Endodermal cell (in vitro differentiated cells): ENCODE measurements around the gene OR10H5. TPM values are rescaled to one million over a fixed set of nuclear protein-coding genes. Genes with fewer than 3 reads are reported as not detected.

Experiments used
- DNase-seq: peaks from one replicate; pipeline ENCODE4 v3.0.0-alpha.2; 2017
- H3K27ac ChIP-seq: 2 replicates; pipeline ENCODE4 v1.5.1; 2013; ENCODE audit warnings: mild to moderate bottlenecking, low read depth, low read length, moderate library complexity
- H3K27me3 ChIP-seq: 2 replicates; pipeline ENCODE4 v1.6.1; 2013; ENCODE audit warnings: mild to moderate bottlenecking, low read length, moderate library complexity; ENCODE audit not compliant: insufficient read depth, control insufficient read depth, poor library complexity, severe bottlenecking
- H3K36me3 ChIP-seq: 2 replicates; pipeline ENCODE4 v1.7.0; 2013; ENCODE audit warnings: mild to moderate bottlenecking, low read length, moderate library complexity; ENCODE audit not compliant: control insufficient read depth, insufficient read depth
- H3K4me1 ChIP-seq: one replicate; pipeline ENCODE4 v1.7.0; 2013; ENCODE audit warnings: low read length; ENCODE audit not compliant: control insufficient read depth, insufficient read depth
- H3K4me3 ChIP-seq: 2 replicates; pipeline ENCODE4 v1.5.1; 2013; ENCODE audit warnings: mild to moderate bottlenecking, low read length, moderate library complexity
- H3K9ac ChIP-seq: 2 replicates; pipeline ENCODE4 v1.6.1; 2013; ENCODE audit warnings: mild to moderate bottlenecking, low read length, moderate library complexity; ENCODE audit not compliant: poor library complexity, severe bottlenecking; ENCODE audit errors: extremely low read depth
- H3K9me3 ChIP-seq: 2 replicates; pipeline ENCODE4 v1.6.1; 2013; ENCODE audit warnings: mild to moderate bottlenecking, low read length, moderate library complexity; ENCODE audit not compliant: control insufficient read depth
- H3K27ac Mint-ChIP-seq: 2 replicates; pipeline ENCODE4 v1.8.0; 2020; ENCODE audit warnings: mixed read lengths
- H3K27me3 Mint-ChIP-seq: 2 replicates; pipeline ENCODE4 v1.8.0; 2021; ENCODE audit warnings: mild to moderate bottlenecking, mixed read lengths; ENCODE audit not compliant: insufficient read depth
- H3K36me3 Mint-ChIP-seq: 2 replicates; pipeline ENCODE4 v1.8.0; 2020; ENCODE audit warnings: low read depth, mixed read lengths
- H3K4me1 Mint-ChIP-seq: 2 replicates; pipeline ENCODE4 v1.8.0; 2020; ENCODE audit warnings: mixed read lengths
- H3K4me3 Mint-ChIP-seq: 2 replicates; pipeline ENCODE4 v1.8.0; 2020; ENCODE audit warnings: mild to moderate bottlenecking, moderate library complexity, mixed read lengths
- H3K9me3 Mint-ChIP-seq: 2 replicates; pipeline ENCODE4 v1.8.0; 2020; ENCODE audit warnings: mild to moderate bottlenecking, mixed read lengths
- WGBS, 2 experiments: methylation state at CpG; one replicate each; pipeline versions ENCODE4 v1.1.5 to v1.1.7; 2013; ENCODE audit warnings: missing lambda C conversion rate in 2 of 2, mixed read lengths in 1 of 2; ENCODE audit not compliant: insufficient coverage in 1 of 2, insufficient read length in 1 of 2; 5-methylcytosine and 5-hydroxymethylcytosine counted together
- long read RNA-seq, 4 experiments: library from polyadenylated mRNA in 2 of 4; library from RNA in 1 of 4; library from capped mRNA in 1 of 4; stranded (forward) in 3 of 4; unstranded in 1 of 4; transcript quantifications; one replicate each; pipeline ENCODE4 v2.0.0, GENCODE V29; 2020 to 2021; ENCODE audit warnings: inconsistent platforms in 1 of 4
- polyA plus RNA-seq, 2 experiments: library from polyadenylated mRNA; stranded (reverse); fragments of 50-300 nt; gene quantifications; one replicate each; pipeline ENCODE4 v1.2.3, GENCODE V29; 2013
- total RNA-seq, 2 donors: library from RNA; stranded (reverse); fragmentation: NEBNext Ultra II Directional in 1 of 2; extraction: Animal tissue kit (Norgen Biotek cat#: 25700) in 1 of 2; gene quantifications; 2 replicates in 1 of 2; 3 replicates in 1 of 2; pipeline ENCODE4 v1.2.1, GENCODE V29; 2021
- TF ChIP-seq, protein P1 (sequence below): fragments of 200-600 bp; sonication (generic); conservative IDR thresholded peaks from 2 replicates; pipeline ENCODE4 v1.5.0; 2021; ENCODE audit warnings: antibody characterized with exemption, mild to moderate bottlenecking

The OR10H5 gene, protein sequence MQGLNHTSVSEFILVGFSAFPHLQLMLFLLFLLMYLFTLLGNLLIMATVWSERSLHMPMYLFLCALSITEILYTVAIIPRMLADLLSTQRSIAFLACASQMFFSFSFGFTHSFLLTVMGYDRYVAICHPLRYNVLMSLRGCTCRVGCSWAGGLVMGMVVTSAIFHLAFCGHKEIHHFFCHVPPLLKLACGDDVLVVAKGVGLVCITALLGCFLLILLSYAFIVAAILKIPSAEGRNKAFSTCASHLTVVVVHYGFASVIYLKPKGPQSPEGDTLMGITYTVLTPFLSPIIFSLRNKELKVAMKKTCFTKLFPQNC
- total RNA-seq = not detected
- polyA plus RNA-seq (2013, experiment 1 of 2) = not detected
- not detected for polyA plus RNA-seq (2013, experiment 2 of 2)
- long read RNA-seq, experiment 1 = 0 reads
- long read RNA-seq, experiment 2 = 0 reads
- long read RNA-seq, experiment 3 = 0 reads
- long read RNA-seq, experiment 4 = 0 reads

DNA sequence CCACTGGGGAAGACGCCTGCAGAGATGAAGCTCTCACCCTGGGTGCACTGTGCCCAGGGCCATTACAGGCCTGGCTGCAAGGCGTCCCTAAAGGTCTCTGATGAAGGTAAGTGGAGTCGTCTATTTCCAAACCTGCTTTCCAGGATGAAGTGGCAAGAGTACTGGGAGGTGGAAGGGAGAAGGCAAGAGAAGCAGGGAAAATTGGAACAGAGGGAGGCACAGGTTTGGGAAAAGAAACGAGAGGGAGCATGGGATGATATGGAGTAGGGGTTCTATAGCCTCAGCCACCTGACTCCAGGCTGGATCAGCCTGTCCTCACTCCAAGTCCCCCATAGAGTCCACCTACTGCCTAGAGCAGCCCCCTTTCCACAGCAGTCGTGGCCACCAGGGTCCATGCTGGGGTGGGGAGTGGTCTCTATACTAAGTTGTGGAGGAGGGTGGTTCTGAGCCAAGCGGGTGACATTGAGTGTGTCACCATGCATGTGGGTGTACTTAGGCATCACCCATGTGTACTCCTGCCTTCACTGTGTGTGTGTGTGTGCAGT lies at the start of gene OR10H5:
Gene OR10H5, plus strand, starts transcription at position 51 of the 545 bp plus-strand sequence. CDS start 6,388 bp downstream, outside the sequence.
- no peaks in the 10 kb centered on the region for H3K27me3 ChIP-seq
- H3K9me3 Mint-ChIP-seq = peaks cover 90% of the 10 kb centered on the region
- no peak within 1 kb of the TSS for H3K27ac ChIP-seq
- H3K9ac ChIP-seq = no peak within 1 kb of the TSS
- WGBS, 2 experiments = 55 to 68% methylated on average over 5 to 6 of the region's 6 CpGs
- no peak for DNase-seq
- H3K27me3 Mint-ChIP-seq = no peaks in the 10 kb centered on the region
- TF ChIP-seq, protein P1, sequence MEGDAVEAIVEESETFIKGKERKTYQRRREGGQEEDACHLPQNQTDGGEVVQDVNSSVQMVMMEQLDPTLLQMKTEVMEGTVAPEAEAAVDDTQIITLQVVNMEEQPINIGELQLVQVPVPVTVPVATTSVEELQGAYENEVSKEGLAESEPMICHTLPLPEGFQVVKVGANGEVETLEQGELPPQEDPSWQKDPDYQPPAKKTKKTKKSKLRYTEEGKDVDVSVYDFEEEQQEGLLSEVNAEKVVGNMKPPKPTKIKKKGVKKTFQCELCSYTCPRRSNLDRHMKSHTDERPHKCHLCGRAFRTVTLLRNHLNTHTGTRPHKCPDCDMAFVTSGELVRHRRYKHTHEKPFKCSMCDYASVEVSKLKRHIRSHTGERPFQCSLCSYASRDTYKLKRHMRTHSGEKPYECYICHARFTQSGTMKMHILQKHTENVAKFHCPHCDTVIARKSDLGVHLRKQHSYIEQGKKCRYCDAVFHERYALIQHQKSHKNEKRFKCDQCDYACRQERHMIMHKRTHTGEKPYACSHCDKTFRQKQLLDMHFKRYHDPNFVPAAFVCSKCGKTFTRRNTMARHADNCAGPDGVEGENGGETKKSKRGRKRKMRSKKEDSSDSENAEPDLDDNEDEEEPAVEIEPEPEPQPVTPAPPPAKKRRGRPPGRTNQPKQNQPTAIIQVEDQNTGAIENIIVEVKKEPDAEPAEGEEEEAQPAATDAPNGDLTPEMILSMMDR = no peak
- no peaks in the 10 kb centered on the region for H3K36me3 ChIP-seq
- no peak within 1 kb of the TSS for H3K4me3 Mint-ChIP-seq
- no peak within 1 kb of the TSS for H3K4me3 ChIP-seq
- no peak within 1 kb of the TSS for H3K27ac Mint-ChIP-seq
- H3K4me1 ChIP-seq = no peaks in the 10 kb centered on the region
- peaks cover under 1% of the 10 kb centered on the region for H3K36me3 Mint-ChIP-seq
- H3K9me3 ChIP-seq = peaks cover 30% of the 10 kb centered on the region
- no peaks in the 10 kb centered on the region for H3K4me1 Mint-ChIP-seq

DNA sequence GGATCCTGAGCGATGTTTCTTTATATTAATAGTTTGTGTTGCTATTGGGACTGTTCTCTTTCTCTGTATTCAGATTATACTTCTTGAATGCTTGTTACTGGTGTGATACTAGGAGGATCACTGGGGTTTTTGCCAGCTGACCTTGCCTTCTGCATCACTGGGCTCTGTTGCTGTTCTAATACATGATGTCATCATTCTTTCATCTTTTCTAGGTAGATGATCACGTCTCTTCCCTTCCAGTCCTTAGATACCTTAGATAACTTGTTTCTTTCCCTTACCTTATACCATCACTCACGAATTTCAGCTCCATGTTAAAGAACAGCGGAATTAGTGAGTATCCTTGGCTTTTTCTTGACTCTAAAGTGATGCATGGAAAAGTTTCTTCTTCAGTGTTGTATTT lies 49.7 kb upstream of the OR10H5 start, which contains the start of gene OR10H3:
Gene OR10H3, plus strand, starts transcription at position 264 of the 400 bp plus-strand sequence. CDS start 3,408 bp downstream, outside the sequence.
- DNase-seq = no peak
- no peaks in the 10 kb centered on the region for H3K36me3 ChIP-seq
- WGBS, 2 experiments = 34 to 44% methylated on average over 2 to 3 of the region's 4 CpGs
- no peak within 1 kb of the TSS for H3K9ac ChIP-seq
- H3K27ac ChIP-seq = no peak within 1 kb of the TSS
- no peaks in the 10 kb centered on the region for H3K36me3 Mint-ChIP-seq
- H3K4me1 ChIP-seq = no peaks in the 10 kb centered on the region
- TF ChIP-seq, protein P1 = no peak
- H3K4me3 ChIP-seq = no peak within 1 kb of the TSS
- no peaks in the 10 kb centered on the region for H3K4me1 Mint-ChIP-seq
- no peaks in the 10 kb centered on the region for H3K27me3 Mint-ChIP-seq
- no peak within 1 kb of the TSS for H3K4me3 Mint-ChIP-seq
- peaks cover 82% of the 10 kb centered on the region for H3K9me3 Mint-ChIP-seq
- H3K9me3 ChIP-seq = peaks cover 74% of the 10 kb centered on the region
- H3K27ac Mint-ChIP-seq = no peak within 1 kb of the TSS
- no peaks in the 10 kb centered on the region for H3K27me3 ChIP-seq

DNA sequence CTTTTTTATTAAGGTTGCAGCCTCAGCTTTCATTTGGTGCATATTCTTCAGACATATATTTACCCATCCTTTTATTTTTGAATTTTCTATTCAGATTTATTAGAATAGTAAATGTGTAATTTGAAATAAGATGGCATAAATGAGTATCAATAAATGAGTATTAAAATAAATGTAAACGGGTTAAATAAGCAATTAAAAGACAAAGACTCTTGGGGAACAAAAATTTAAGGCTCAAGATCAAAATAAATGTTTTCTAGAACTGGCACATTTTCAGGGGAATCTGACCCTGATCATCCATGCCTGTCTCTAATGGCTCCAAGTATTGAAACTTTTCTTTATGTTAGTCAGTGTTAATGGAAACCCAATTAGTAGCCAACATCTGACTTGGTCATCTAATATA lies 46.7 kb upstream of the OR10H5 start:
- Histone ChIP-seq H3K4me1 (no peaks in the 10 kb centered on the region), H3K27me3 (no peaks in the 10 kb centered on the region), H3K9ac (no peak overlapping the region), H3K4me3 (no peak overlapping the region), H3K36me3 (no peaks in the 10 kb centered on the region), H3K27ac (no peak overlapping the region), H3K9me3 (peaks cover 64% of the 10 kb centered on the region)
- Mint-ChIP-seq H3K27me3 (no peaks in the 10 kb centered on the region), H3K4me3 (no peak overlapping the region), H3K9me3 (peaks cover 73% of the 10 kb centered on the region), H3K4me1 (no peaks in the 10 kb centered on the region), H3K36me3 (no peaks in the 10 kb centered on the region), H3K27ac (no peak overlapping the region)
- TF ChIP-seq, protein P1 = no peak
- 33 to 50% methylated on average over 1 of the region's 1 CpG for WGBS, 2 experiments
- DNase-seq = no peak
